Activated CD8-positive, alpha-beta memory T cell treated with anti-CD3 and anti-CD28 coated beads for 48 hours (primary cell): ENCODE results near the gene B4GALNT3.
"Not testable (repeated sequence)": the region's sequence is repeated elsewhere in the genome, so short reads cannot be mapped to it uniquely, and the experiment has no call there.

Source experiments
- DNase-seq, 3 experiments: peaks; one replicate each; pipeline ENCODE4 v3.0.0-alpha.2; 2020; ENCODE audit warnings: low read depth in 2 of 3, low spot score in 2 of 3

B4GALNT3 gene

GRCh38 chr12:573232-573631, 113.5 kb downstream of the B4GALNT3 start:
- DNase-seq: no peak

DNA sequence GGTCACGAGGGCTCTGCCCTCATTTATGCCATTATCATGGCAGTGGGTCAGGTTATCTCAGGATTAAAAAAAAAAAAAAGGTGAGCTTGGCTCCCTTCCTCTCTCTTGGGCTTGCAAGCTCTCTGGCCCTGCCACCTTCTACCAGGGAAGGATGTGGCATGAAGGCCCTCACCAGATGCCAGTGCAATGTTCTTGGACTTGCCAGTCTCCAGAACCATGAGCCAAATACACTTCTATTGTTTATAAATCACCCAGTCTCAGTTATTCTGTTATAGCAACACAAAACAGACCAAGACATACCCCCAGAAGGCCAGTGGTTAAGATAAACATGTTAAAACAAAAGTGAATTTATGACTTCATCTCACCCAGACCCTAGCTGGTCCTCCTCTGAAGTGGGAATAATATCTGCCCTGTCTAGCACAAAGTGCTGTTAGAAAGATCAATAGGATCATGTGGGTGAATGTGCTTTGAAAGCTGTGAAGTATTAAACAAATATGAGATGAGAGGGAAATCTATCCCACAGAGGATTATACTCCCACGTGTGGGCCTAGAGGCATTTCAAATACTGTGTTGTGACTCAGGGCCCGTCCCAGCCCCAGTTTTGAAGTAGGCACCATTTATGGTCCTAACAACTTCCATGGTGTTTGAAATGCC, 114.9 kb downstream of the B4GALNT3 start:
- no peak for DNase-seq

DNA sequence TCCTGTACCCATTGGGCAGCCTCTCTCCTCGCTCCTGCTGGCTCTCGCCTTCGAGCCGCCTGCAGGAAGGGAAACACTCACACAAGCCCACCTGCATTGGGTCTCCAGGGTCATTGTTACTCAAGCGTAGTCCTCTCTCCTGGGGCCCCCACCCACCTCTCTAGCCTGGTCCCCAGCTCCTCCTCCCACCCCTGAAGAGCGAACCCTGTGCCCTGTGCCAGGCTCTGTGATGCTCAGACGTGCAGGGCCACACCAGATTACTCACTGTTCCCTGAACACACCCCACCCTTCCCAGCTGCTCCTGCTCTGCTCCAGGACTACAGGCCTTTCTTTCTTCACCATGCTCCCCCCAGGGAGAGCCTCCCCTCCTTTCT, 115.4 kb downstream of the B4GALNT3 start:
- no peak for DNase-seq

- DNase-seq: peak; percentile 74 to 92 (median 84)
These were observed 116.3 kb downstream of the B4GALNT3 start for GRCh38 chr12:575948-576614.

DNA sequence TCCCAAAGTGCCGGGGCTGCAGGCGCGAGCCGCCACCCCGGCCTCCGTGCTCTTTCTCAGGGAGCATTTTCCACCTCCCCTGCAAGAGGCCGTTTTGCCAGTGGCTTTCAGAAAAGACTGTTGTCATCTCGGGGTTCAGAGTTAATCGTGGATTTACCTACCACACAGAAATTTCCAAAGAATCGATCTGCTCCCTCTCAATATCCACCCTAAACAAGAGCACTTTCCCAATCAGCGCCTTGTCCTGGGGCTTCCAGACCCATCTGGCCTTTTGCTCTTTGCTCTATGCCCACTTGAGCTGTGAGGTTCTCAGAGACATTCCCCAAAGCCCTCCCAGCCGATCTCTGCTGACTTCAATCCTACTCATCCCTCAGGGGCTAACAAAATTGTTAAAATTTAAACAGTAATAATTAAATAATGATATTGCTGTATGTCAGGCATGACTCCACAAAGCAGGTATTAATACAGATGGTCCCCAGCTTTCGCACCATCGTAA, 116.9 kb downstream of the B4GALNT3 start:
- no peak for DNase-seq

DNA sequence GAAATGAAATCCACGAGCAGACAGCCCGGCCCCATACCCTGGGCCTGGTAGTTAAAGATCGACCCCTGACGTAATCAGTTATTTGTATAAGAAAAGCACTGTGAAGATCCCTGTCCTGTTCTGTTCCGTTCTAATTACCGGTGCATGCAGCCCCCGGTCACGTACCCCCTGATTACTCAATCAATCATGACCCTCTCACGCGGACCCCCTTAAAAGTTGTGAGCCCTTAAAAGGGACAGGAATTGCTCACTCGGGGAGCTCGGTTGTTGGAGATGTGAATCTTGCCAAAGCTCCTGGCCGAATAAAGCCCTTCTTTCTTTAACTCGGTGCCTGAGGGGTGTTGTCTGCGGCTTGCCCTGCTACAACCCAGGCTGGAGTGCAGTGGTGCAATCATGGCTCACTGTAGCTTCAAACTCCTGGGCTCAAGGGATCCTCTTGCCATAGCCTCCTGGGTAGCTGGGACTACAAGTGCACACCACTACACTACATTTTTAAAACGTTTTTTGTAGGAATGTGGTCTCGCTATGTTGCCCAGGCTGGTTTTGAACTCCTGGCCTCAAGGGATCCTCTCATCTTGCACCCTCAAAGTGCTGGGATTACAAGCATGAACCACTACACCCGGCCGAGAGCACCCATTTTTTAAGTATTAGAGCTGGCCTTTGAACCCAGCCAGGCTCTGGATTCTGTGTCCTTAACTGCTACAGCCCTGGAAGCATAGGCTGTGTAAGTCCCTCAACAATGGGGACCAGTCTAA, 118.4 kb downstream of the B4GALNT3 start:
- DNase-seq: not testable (repeated sequence)

- DNase-seq: no peak
These were observed 119.1 kb downstream of the B4GALNT3 start for GRCh38 chr12:578748-579419.

DNA sequence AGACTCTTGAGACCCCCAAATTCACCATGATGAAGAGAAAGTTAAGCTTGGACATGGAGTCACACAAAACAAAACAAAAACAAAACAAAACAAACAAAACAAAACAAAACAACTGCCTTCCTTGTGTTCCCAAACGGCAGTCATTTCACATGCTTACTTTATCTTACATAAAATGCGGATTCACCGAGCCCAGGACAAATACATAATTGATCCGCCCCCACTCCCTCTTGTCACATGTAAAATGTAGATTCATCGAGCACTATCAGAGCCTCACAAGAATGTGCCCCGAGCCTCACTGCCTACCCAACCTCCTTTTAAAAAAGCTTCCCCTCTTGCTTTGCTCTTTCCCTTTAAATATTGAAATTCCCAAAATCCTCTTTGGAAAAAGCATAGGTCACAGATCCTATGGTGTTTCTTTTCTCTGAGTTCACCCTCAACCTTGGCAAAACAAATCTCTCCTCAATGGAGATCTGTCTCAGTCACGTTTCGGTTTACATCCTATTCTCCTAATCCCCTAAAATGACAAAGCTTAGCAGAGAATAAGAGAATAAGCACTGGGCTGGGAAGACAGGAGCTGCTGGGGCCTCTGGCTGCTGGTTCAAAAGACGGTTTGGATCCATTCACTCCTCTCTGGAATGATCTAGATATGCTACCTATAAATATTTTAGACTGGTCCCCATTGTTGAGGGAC, 119.8 kb downstream of the B4GALNT3 start:
- no peak for DNase-seq

GRCh38 chr12:580813-581212, 121.1 kb downstream of the B4GALNT3 start:
- DNase-seq: no peak

GRCh38 chr12:581321-581720, 121.6 kb downstream of the B4GALNT3 start:
- DNase-seq: no peak

GRCh38 chr12:581746-582145, 122.0 kb downstream of the B4GALNT3 start:
- no peak for DNase-seq

- DNase-seq: no peak
These were observed 123.6 kb downstream of the B4GALNT3 start for GRCh38 chr12:583251-583869.

DNA sequence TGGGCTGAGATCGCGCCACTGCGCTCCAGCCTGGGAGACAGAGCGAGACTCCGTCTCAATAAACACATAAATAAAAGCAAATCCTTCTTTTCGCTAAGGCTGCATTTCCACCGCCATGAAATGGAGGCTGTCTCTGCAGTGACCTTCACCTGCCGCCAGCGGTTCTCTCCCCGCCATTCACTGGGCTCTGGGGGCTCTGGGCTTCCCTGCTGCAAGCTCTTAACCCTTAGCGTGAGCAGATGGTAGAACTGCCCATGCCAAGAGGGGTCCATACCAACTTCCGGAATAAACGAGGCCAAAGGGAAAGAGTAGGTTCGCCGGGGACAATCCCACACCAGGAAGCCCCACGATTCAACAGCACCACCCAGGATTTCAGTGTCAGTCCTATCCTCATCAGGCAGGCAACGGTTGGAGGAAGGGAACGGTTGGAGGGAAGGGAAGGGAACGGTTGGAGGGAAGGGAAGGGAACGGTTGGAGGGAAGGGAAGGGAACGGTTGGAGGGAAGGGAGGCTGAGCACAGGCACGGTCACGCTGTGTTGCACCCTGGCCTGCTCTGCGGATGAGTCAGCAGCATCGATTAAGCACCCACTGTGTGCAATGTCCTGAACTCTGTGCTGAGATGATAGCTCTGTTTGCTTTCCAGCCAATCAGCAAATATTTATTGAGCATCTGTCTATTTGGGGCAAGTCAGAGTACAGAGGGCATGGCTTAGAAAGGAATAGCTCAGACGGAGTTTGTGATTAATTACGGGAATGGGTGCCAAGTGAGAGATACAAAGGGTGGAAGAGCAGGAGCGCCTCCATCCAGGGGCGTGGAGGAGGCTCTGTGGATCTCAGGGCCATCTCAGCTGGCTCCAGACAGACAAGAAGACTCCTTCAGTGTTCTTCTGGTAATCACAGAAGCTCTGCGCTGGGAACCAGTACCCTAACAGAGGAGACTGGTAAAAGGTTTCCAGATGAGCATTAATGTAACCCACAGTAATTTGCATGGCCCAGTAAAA, 125.6 kb downstream of the B4GALNT3 start:
- DNase-seq: no peak

DNA sequence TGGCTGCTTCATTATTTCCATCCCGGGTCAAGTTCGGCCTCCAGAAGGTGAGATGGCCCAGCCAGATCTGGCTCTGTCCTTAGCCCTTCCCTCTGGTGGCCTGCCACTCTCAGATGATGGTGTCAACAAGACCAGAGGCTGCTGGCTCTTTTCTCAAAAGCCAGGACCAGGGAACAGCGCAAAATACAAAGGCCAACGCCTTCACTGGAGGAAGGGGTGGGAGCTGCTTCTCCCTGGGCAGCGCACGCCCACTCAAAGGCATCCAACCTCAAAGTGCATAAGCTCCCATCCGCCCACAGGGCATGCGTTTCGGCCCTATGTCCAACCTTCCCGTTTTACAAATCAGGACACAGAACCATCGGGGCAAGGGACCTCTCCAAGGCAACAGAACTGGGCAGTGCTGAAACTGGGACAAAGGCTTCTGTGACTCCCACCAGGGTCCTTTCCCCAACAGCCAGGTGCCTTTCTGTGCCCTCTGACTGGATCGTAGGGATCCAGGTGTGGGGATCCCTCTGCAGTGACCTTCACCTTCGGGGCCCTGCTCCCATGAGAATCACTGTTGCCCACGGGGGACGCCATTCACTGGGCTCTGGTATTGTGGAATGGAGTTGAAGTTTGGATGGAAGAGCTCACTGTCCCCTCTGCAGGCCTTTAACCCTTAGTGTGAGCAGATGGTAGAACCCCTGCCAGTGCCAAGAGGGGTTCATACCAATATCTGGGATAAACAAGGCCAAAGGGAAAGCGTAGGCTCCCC, 126.8 kb downstream of the B4GALNT3 start:
- no peak for DNase-seq

GRCh38 chr12:587132-588023, 127.6 kb downstream of the B4GALNT3 start:
- no peak for DNase-seq

GRCh38 chr12:588024-588322, 128.2 kb downstream of the B4GALNT3 start:
- DNase-seq: no peak

DNA sequence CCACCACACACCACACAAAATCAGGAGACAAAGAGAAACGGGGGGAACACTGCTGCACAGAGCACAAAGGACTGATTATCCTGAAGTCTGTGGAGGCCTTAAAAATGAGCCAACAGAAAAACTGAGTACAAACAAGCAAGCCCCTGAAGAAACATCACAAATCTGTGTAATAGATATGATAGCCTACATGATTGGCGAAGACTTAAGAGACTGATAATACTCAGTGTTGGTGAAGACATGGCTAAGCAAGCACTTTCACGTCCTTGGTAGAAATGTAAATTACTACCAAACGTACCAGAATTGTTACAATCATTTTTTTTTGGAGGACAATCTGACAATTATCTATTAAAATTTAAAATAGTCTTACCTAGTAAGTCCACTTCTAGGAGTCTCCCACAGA, 128.9 kb downstream of the B4GALNT3 start:
- no peak for DNase-seq
